ENCODE measurements around the gene GSN. TPM values are rescaled to one million over a fixed set of nuclear protein-coding genes. Genes with fewer than 3 reads are reported as not detected.

Gene GSN
- total RNA-seq, 5 donors from 2014 or later (not counting 1 experiment from before 2014, with no cell fraction given): 6.3 to 8.8 (median 8.4) TPM

- ATAC-seq (replicated peaks in 1 of 4) (no peak), DNase-seq (no peak)
- no CpG with 5 or more reads among the region's 1 CpG for WGBS (ENCODE audit: insufficient coverage)
- Histone ChIP-seq H3K27me3 (replicated peaks in 1 of 2; ENCODE audit: control insufficient read depth in 2 of 2, extremely low read depth in 1 of 2, insufficient read depth in 2 of 2, low read length in 1 of 2) (no peaks in the 10 kb centered on the region), H3K9me3 (no peaks in the 10 kb centered on the region), H3K4me1 (ENCODE audit: control insufficient read depth in 1 of 2, extremely low read depth in 1 of 2, insufficient read depth in 2 of 2, low read length in 2 of 2) (peaks cover 6 to 25% of the 10 kb centered on the region in 2 experiments), H3K36me3 (ENCODE audit: control insufficient read depth in 2 of 2, extremely low read depth in 1 of 2, insufficient read depth in 1 of 2, low read length in 1 of 2) (no peaks in the 10 kb centered on the region), H3K27ac (ENCODE audit: low read length) (peak overlapping the region; percentile 84), H3K4me3 (ENCODE audit: control insufficient read depth in 1 of 2, extremely low read depth in 1 of 2, low read length in 1 of 2) (peak overlapping the region in 1 of 2 donors; percentile 97)
- peak overlapping the region; percentile 89 to 91 (median 89) for H3K4me3 Mint-ChIP-seq
- H3K9me3 Mint-ChIP-seq: peaks cover 0 to 4% (median 0%) of the 10 kb centered on the region in 3 donors
- peaks cover 5% of the 10 kb centered on the region for H3K36me3 Mint-ChIP-seq
- peaks cover 39 to 82% (median 72%) of the 10 kb centered on the region in 3 donors for H3K4me1 Mint-ChIP-seq
- H3K27ac Mint-ChIP-seq: peak overlapping the region; percentile 86 to 96
- POLR2A ChIA-PET: interaction anchor here in 1 of 2 donors (0.7 kb wide), 1 partner anchor 20 kb away, joined by 6 read pairs; no protein-coding TSS in a partner anchor
- CTCF ChIA-PET: interaction anchor here (0.7 to 1.7 kb wide), 2 partner anchors 14 to 1116 kb away, joined by 4 to 10 read pairs; no protein-coding TSS in a partner anchor
- H3K27me3 Mint-ChIP-seq: no peaks in the 10 kb centered on the region
Observed at GRCh38 chr9:121368138-121368522, 100.2 kb downstream of the GSN start.

GRCh38 chr9:121368745-121369144 is 100.8 kb downstream of the GSN start:
- no peaks in the 10 kb centered on the region for H3K27me3 ChIP-seq (replicated peaks in 1 of 2; ENCODE audit: control insufficient read depth in 2 of 2, extremely low read depth in 1 of 2, insufficient read depth in 2 of 2, low read length in 1 of 2)
- no peaks in the 10 kb centered on the region for H3K36me3 ChIP-seq (ENCODE audit: control insufficient read depth in 2 of 2, extremely low read depth in 1 of 2, insufficient read depth in 1 of 2, low read length in 1 of 2)
- ChIA-PET POLR2A (interaction anchor here (0.5 to 1.0 kb wide), 4 partner anchors 19 to 1855 kb away, joined by 3 to 8 read pairs (median 5); no protein-coding TSS in a partner anchor), CTCF (interaction anchor here (0.5 to 1.7 kb wide), 7 partner anchors 13 to 1116 kb away, joined by 3 to 10 read pairs (median 4); no protein-coding TSS in a partner anchor)
- DNase-seq (peak in 1 of 35 experiments; percentile 55), ATAC-seq (replicated peaks in 1 of 4) (no peak)
- Mint-ChIP-seq H3K27me3 (no peaks in the 10 kb centered on the region), H3K36me3 (peaks cover 5% of the 10 kb centered on the region), H3K27ac (peak overlapping the region; percentile 80 to 96), H3K4me1 (peaks cover 39 to 80% (median 72%) of the 10 kb centered on the region in 3 donors), H3K9me3 (peaks cover 0 to 4% (median 0%) of the 10 kb centered on the region in 3 donors), H3K4me3 (peak overlapping the region; percentile 89 to 91 (median 89))
- no CpG with 5 or more reads among the region's 8 CpGs for WGBS (ENCODE audit: insufficient coverage)
- H3K9me3 ChIP-seq: no peaks in the 10 kb centered on the region
- H3K27ac ChIP-seq (ENCODE audit: low read length): peak overlapping the region; percentile 84
- peaks cover 6 to 25% of the 10 kb centered on the region in 2 experiments for H3K4me1 ChIP-seq (ENCODE audit: control insufficient read depth in 1 of 2, extremely low read depth in 1 of 2, insufficient read depth in 2 of 2, low read length in 2 of 2)
- H3K4me3 ChIP-seq (ENCODE audit: control insufficient read depth in 1 of 2, extremely low read depth in 1 of 2, low read length in 1 of 2): peak overlapping the region; percentile 84 to 97

- ChIA-PET CTCF (interaction anchor here in 1 of 2 donors (0.6 to 1.7 kb wide), 4 partner anchors 16 to 759 kb away, joined by 3 to 10 read pairs (median 4); no protein-coding TSS in a partner anchor), POLR2A (interaction anchor here (0.5 to 1.0 kb wide), 3 partner anchors 20 to 1854 kb away, joined by 3 to 8 read pairs (median 4); no protein-coding TSS in a partner anchor)
- Histone ChIP-seq H3K27ac (ENCODE audit: low read length) (peak within 1 kb of the TSS; percentile 84), H3K9me3 (no peaks in the 10 kb centered on the region), H3K36me3 (ENCODE audit: control insufficient read depth in 2 of 2, extremely low read depth in 1 of 2, insufficient read depth in 1 of 2, low read length in 1 of 2) (no peaks in the 10 kb centered on the region), H3K4me3 (ENCODE audit: control insufficient read depth in 1 of 2, extremely low read depth in 1 of 2, low read length in 1 of 2) (peak within 1 kb of the TSS; percentile 84 to 97), H3K27me3 (replicated peaks in 1 of 2; ENCODE audit: control insufficient read depth in 2 of 2, extremely low read depth in 1 of 2, insufficient read depth in 2 of 2, low read length in 1 of 2) (no peaks in the 10 kb centered on the region), H3K4me1 (ENCODE audit: control insufficient read depth in 1 of 2, extremely low read depth in 1 of 2, insufficient read depth in 2 of 2, low read length in 2 of 2) (peaks cover 6 to 25% of the 10 kb centered on the region in 2 experiments)
- Mint-ChIP-seq H3K27ac (peak within 1 kb of the TSS; percentile 92 to 96), H3K9me3 (peaks cover 0 to 4% (median 0%) of the 10 kb centered on the region in 3 donors), H3K4me1 (peaks cover 39 to 70% (median 62%) of the 10 kb centered on the region in 3 donors), H3K36me3 (peaks cover 5% of the 10 kb centered on the region), H3K4me3 (peak within 1 kb of the TSS; percentile 89 to 91 (median 89)), H3K27me3 (no peaks in the 10 kb centered on the region)
- DNase-seq (peak in 34 of 35 experiments; percentile 14 to 83 (median 66)), ATAC-seq (replicated peaks in 1 of 4) (peak; percentile 52 to 57 (median 54))
- under 1% methylated on average over 50 of the region's 52 CpGs for WGBS (ENCODE audit: insufficient coverage)
Observed at GRCh38 chr9:121369595-121370265, 101.8 kb downstream of the GSN start, which contains the start of gene STOM. Gene STOM (minus strand): TSS chr9:121370250. CDS start chr9:121370187, 63 bp downstream.

- CTCF ChIA-PET: interaction anchor here (0.7 to 1.2 kb wide), 2 partner anchors 51 to 72 kb away, joined by 3 to 6 read pairs; no protein-coding TSS in a partner anchor
- Mint-ChIP-seq H3K36me3 (no peaks in the 10 kb centered on the region), H3K27me3 (no peaks in the 10 kb centered on the region), H3K27ac (peak overlapping the region; percentile 66 to 96), H3K9me3 (peaks cover 0 to 4% (median 0%) of the 10 kb centered on the region in 3 donors), H3K4me1 (peaks cover 33 to 55% (median 47%) of the 10 kb centered on the region in 3 donors), H3K4me3 (peak overlapping the region; percentile 54 to 91 (median 60))
- POLR2A ChIA-PET: interaction anchor here in 1 of 2 donors (0.6 kb wide), 1 partner anchor 8 kb away, joined by 4 read pairs; no protein-coding TSS in a partner anchor
- ATAC-seq (replicated peaks in 1 of 4): no peak
- DNase-seq: no peak
- H3K36me3 ChIP-seq (ENCODE audit: control insufficient read depth in 2 of 2, extremely low read depth in 1 of 2, insufficient read depth in 1 of 2, low read length in 1 of 2): no peaks in the 10 kb centered on the region
- H3K9me3 ChIP-seq: no peaks in the 10 kb centered on the region
- H3K27ac ChIP-seq (ENCODE audit: low read length): no peak overlapping the region
- no peaks in the 10 kb centered on the region for H3K27me3 ChIP-seq (replicated peaks in 1 of 2; ENCODE audit: control insufficient read depth in 2 of 2, extremely low read depth in 1 of 2, insufficient read depth in 2 of 2, low read length in 1 of 2)
- 86% methylated on average over 2 of the region's 4 CpGs for WGBS (ENCODE audit: insufficient coverage)
- peaks cover 6 to 25% of the 10 kb centered on the region in 2 experiments for H3K4me1 ChIP-seq (ENCODE audit: control insufficient read depth in 1 of 2, extremely low read depth in 1 of 2, insufficient read depth in 2 of 2, low read length in 2 of 2)
- H3K4me3 ChIP-seq (ENCODE audit: control insufficient read depth in 1 of 2, extremely low read depth in 1 of 2, low read length in 1 of 2): no peak overlapping the region
Observed at GRCh38 chr9:121371495-121372061, 103.6 kb downstream of the GSN start.

GRCh38 chr9:121372239-121373010 is 104.5 kb downstream of the GSN start:
- no peaks in the 10 kb centered on the region for H3K36me3 ChIP-seq (ENCODE audit: control insufficient read depth in 2 of 2, extremely low read depth in 1 of 2, insufficient read depth in 1 of 2, low read length in 1 of 2)
- ChIA-PET CTCF (interaction anchor here in 1 of 2 donors (1.2 to 1.4 kb wide), 2 partner anchors 52 kb away, joined by 6 to 9 read pairs; no protein-coding TSS in a partner anchor), POLR2A (no interaction called here)
- Mint-ChIP-seq H3K4me1 (peaks cover 29 to 47% (median 40%) of the 10 kb centered on the region in 3 donors), H3K4me3 (no peak overlapping the region), H3K9me3 (peaks cover 0 to 4% (median 0%) of the 10 kb centered on the region in 3 donors), H3K36me3 (no peaks in the 10 kb centered on the region), H3K27me3 (no peaks in the 10 kb centered on the region), H3K27ac (peak overlapping the region; percentile 66 to 96)
- no peak overlapping the region for H3K27ac ChIP-seq (ENCODE audit: low read length)
- WGBS (ENCODE audit: insufficient coverage): 96% methylated on average over 3 of the region's 6 CpGs
- no peaks in the 10 kb centered on the region for H3K27me3 ChIP-seq (replicated peaks in 1 of 2; ENCODE audit: control insufficient read depth in 2 of 2, extremely low read depth in 1 of 2, insufficient read depth in 2 of 2, low read length in 1 of 2)
- H3K4me3 ChIP-seq (ENCODE audit: control insufficient read depth in 1 of 2, extremely low read depth in 1 of 2, low read length in 1 of 2): no peak overlapping the region
- peaks cover 6 to 20% of the 10 kb centered on the region in 2 experiments for H3K4me1 ChIP-seq (ENCODE audit: control insufficient read depth in 1 of 2, extremely low read depth in 1 of 2, insufficient read depth in 2 of 2, low read length in 2 of 2)
- H3K9me3 ChIP-seq: no peaks in the 10 kb centered on the region
- ATAC-seq (replicated peaks in 1 of 4): no peak
- DNase-seq: no peak
